Stimulated activated CD4-positive, alpha-beta T cell treated with anti-CD3 and anti-CD28 coated beads, Interleukin-15, amount 100 ng/mL, for 24 hours (primary cell): ENCODE results near the gene ZNF543.
"Not testable (repeated sequence)": the region's sequence is repeated elsewhere in the genome, so short reads cannot be mapped to it uniquely, and the experiment has no call there.

ENCODE experiments used
- DNase-seq: peaks from one replicate; pipeline ENCODE4 v3.0.0-alpha.2; 2020

The ZNF543 gene

GRCh38 chr19:57321751-57322150 is 1.5 kb downstream of the ZNF543 start:
- no peak for DNase-seq

GRCh38 chr19:57324992-57325391 is 4.7 kb downstream of the ZNF543 start:
- no peak for DNase-seq

DNA sequence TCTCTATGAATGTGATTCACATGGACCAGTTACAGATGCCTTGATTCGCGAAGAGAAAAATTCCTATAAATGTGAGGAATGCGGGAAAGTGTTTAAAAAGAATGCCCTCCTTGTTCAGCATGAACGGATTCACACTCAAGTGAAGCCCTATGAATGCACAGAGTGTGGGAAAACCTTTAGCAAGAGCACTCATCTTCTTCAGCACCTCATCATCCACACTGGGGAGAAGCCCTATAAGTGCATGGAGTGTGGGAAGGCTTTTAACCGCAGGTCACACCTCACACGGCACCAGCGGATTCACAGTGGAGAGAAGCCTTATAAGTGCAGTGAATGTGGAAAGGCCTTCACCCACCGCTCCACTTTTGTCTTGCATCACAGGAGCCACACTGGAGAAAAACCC is 7.7 kb downstream of the ZNF543 start:
- no peak for DNase-seq

DNA sequence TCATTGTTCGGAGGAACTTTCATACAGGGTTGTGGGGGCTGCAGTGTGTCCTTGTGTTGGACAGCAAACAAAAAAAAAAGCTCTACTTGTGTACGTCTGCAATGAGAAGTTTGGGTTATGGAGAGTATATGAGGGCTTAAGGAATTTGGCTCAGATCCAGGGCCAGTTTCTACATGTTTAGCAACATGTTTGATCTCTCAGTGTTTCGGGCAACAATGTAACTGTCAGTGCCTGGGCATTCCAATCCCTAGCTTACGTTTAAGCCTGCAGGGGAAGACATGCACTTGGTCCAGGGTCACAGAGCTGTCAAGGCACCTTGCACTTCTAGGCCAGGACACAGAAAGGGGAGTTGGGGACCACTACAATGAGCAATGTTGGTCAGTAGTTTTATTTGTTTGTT is 13.9 kb downstream of the ZNF543 start:
- no peak for DNase-seq

DNA sequence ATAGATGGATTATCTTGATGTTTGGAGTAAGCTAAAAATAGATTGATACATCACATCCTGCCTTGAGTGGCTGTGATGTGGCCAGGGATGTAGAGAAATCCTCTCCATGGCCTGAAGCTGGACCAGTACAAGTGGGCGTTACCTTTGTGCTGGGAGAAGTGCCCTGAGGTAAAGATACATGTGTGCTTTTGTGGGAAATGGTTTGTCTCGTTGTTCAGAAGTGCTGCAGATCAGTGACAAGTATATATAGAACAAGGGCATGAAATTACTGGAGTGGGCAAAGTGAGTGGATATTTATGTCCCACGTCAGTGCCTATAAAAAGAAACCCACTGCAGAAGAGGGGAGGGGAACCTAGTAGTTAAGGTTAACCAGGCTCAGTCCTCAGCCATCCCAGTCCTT is 18.6 kb downstream of the ZNF543 start:
- DNase-seq = no peak

DNA sequence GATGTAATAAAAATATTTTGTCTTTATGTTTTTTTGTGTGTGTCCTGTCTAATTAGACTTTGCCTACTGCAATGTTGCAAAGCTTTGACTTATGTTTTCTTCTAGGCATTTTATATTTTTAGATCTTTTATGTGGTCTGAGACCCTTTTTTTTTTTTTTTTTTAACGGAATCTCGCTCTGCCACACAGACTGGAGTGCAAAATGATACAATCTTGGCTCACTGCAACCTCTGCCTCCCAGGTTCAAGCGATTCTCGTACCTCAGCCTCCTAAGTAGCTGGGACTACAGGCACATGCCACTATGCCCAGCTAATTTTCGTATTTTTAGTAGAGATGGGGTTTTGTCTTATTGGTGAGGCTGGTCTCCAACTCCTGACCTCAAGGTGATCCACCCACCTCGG is 22.3 kb downstream of the ZNF543 start:
- no peak for DNase-seq

- DNase-seq = no peak
Measured at GRCh38 chr19:57348136-57348535, 27.9 kb downstream of the ZNF543 start.

- peak; percentile 88 for DNase-seq
Measured at GRCh38 chr19:57350877-57351805, 30.9 kb downstream of the ZNF543 start, which contains the start of gene ZNF304. Gene ZNF304, plus strand, starts transcription at chr19:57351271. Its CDS starts 394 bp downstream, at chr19:57351665.

GRCh38 chr19:57351867-57352266 is 31.6 kb downstream of the ZNF543 start:
- DNase-seq = no peak

GRCh38 chr19:57355916-57356315 is 35.6 kb downstream of the ZNF543 start:
- DNase-seq = no peak

DNA sequence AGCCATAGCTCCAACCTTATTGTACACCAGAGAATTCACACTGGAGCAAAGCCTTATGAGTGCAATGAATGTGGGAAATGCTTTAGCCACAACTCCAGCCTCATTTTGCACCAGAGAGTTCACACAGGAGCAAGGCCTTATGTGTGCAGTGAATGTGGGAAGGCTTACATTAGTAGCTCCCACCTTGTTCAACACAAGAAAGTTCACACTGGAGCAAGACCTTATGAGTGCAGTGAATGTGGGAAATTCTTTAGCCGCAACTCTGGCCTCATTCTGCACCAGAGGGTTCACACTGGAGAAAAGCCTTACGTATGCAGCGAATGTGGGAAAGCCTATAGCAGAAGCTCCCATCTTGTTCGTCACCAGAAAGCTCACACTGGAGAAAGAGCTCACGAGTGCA is 37.1 kb downstream of the ZNF543 start:
- DNase-seq = no peak

DNA sequence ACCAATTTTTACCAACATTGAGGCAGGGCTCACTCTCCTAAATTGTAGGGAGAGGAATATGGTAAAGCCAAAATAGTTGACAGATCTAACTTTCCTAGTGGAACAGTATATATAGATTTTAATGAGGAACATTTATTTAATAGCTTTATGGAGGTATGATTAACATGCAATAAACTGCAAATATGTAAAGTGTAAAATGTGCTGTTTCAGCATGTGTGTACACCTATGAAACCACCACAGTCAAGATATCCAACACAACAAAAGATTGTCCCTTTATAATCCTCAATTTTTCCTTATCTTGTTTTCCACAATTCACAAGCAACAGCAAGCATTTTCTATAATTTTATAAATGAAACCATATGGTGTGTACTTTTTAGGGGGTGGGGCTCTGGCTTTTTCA is 39.0 kb downstream of the ZNF543 start:
- DNase-seq = no peak

- no peak for DNase-seq
Measured at GRCh38 chr19:57362419-57362818, 42.1 kb downstream of the ZNF543 start.

GRCh38 chr19:57362997-57363687 is 42.9 kb downstream of the ZNF543 start, which contains the start of the genes TRAPPC2B and ZNF547:
Gene TRAPPC2B, plus strand, starts transcription at chr19:57363551. Its CDS starts 1,283 bp downstream, at chr19:57364834.
Gene ZNF547, plus strand, starts transcription at chr19:57363551. Its CDS starts 5,005 bp downstream, at chr19:57368556.
- peak; percentile 96 for DNase-seq

- no peak for DNase-seq
Measured at GRCh38 chr19:57363688-57364181, 43.5 kb downstream of the ZNF543 start.

- no peak for DNase-seq
Measured at GRCh38 chr19:57366776-57367175, 46.5 kb downstream of the ZNF543 start.

DNA sequence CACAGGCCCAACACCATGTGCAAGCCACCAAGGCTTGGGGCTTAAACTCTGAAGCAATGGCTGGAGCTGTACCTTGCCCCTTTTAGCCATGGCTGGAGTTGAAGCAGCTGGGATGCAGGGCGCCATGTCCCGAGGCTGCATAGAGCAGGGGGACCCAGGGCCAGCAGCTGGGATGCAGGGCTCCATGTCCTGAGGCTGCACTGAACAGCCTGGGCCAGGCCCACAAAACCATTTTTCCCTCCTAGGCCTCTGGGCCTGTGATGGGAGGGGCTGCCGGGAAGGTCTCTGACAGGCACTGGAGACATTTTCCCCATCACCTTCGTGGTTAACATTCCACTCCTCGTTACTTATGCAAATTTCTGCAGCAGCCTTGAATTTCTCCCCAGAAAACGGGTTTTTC is 53.9 kb downstream of the ZNF543 start:
- DNase-seq = no peak

GRCh38 chr19:57374647-57375046 is 54.4 kb downstream of the ZNF543 start:
- not testable (repeated sequence) for DNase-seq

- DNase-seq = no peak
Measured at GRCh38 chr19:57376151-57376550, 55.9 kb downstream of the ZNF543 start.

DNA sequence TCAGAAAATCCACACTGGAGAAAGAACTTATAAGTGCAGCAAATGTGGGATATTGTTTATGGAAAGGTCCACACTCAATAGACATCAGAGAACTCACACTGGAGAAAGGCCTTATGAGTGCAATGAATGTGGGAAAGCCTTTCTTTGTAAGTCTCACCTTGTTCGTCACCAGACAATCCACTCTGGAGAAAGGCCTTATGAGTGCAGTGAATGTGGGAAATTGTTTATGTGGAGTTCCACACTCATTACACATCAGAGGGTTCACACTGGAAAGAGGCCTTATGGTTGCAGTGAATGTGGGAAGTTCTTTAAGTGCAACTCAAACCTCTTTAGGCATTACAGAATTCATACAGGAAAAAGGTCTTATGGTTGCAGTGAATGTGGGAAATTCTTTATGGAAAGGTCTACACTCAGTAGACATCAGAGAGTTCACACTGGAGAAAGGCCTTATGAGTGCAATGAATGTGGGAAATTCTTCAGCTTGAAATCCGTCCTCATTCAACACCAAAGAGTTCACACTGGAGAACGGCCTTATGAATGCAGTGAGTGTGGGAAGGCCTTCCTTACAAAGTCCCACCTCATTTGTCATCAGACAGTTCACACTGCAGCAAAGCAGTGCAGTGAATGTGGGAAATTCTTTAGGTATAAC is 57.4 kb downstream of the ZNF543 start:
- DNase-seq = no peak
